ENCODE results near the gene ZMAT5.

ZMAT5 gene

GRCh38 chr22:29769723-29770321, 3.0 kb upstream of the ZMAT5 start:
- Histone ChIP-seq H2AFZ (ENCODE audit: low read length) (no peak overlapping the region), H3K4me3 (ENCODE audit: low read depth, low read length, poor library complexity, severe bottlenecking) (no peak overlapping the region), H3K79me2 (ENCODE audit: insufficient read depth, low read length) (peaks cover 11% of the 10 kb centered on the region), H3K4me2 (ENCODE audit: low read length) (no peak overlapping the region), H3F3A (ENCODE audit: insufficient read depth, low read length) (no peaks in the 10 kb centered on the region), H3K9me3 (ENCODE audit: low read length) (no peaks in the 10 kb centered on the region), H4K20me1 (ENCODE audit: insufficient read depth, low read length) (no peaks in the 10 kb centered on the region), H3K4me1 (ENCODE audit: insufficient read depth, low read length, severe bottlenecking) (peaks cover 22% of the 10 kb centered on the region), H3K9ac (ENCODE audit: low read length) (no peak overlapping the region), H3K27me3 (ENCODE audit: insufficient read depth, low read length) (no peaks in the 10 kb centered on the region), H3K27ac (ENCODE audit: low read depth, low read length, poor library complexity, severe bottlenecking) (no peak overlapping the region), H3K9me2 (ENCODE audit: low read depth, low read length) (no peaks in the 10 kb centered on the region), H3K36me3 (ENCODE audit: insufficient read depth, low read length) (peaks cover 26% of the 10 kb centered on the region)
- TF ChIP-seq CTCF (IDR thresholded peaks at IDR 0.05; ENCODE audit: low read length) (no peak), EZH2 (IDR thresholded peaks at IDR 0.05; ENCODE audit: borderline replicate concordance, low read length) (no peak)

GRCh38 chr22:29768052-29768693, 1.4 kb upstream of the ZMAT5 start:
- no peaks in the 10 kb centered on the region for H3K27me3 ChIP-seq (ENCODE audit: insufficient read depth, low read length)
- no peak overlapping the region for H3K27ac ChIP-seq (ENCODE audit: low read depth, low read length, poor library complexity, severe bottlenecking)
- H3K4me2 ChIP-seq (ENCODE audit: low read length): peak overlapping the region; percentile 79
- peak overlapping the region; percentile 80 for H3K4me3 ChIP-seq (ENCODE audit: low read depth, low read length, poor library complexity, severe bottlenecking)
- no peak for TF ChIP-seq EZH2 (IDR thresholded peaks at IDR 0.05; ENCODE audit: borderline replicate concordance, low read length)
- TF ChIP-seq CTCF (IDR thresholded peaks at IDR 0.05; ENCODE audit: low read length): no peak
- peaks cover 26% of the 10 kb centered on the region for H3K36me3 ChIP-seq (ENCODE audit: insufficient read depth, low read length)
- peaks cover 11% of the 10 kb centered on the region for H3K79me2 ChIP-seq (ENCODE audit: insufficient read depth, low read length)
- H2AFZ ChIP-seq (ENCODE audit: low read length): no peak overlapping the region
- no peaks in the 10 kb centered on the region for H4K20me1 ChIP-seq (ENCODE audit: insufficient read depth, low read length)
- no peaks in the 10 kb centered on the region for H3K9me2 ChIP-seq (ENCODE audit: low read depth, low read length)
- peak overlapping the region; percentile 85 for H3K9ac ChIP-seq (ENCODE audit: low read length)
- H3K4me1 ChIP-seq (ENCODE audit: insufficient read depth, low read length, severe bottlenecking): peaks cover 22% of the 10 kb centered on the region
- no peaks in the 10 kb centered on the region for H3F3A ChIP-seq (ENCODE audit: insufficient read depth, low read length)
- H3K9me3 ChIP-seq (ENCODE audit: low read length): no peaks in the 10 kb centered on the region

- peak within 1 kb of the TSS; percentile 45 for H3K27ac ChIP-seq (ENCODE audit: low read depth, low read length, poor library complexity, severe bottlenecking)
- H3K4me2 ChIP-seq (ENCODE audit: low read length): peak within 1 kb of the TSS; percentile 79
- peaks cover 26% of the 10 kb centered on the region for H3K36me3 ChIP-seq (ENCODE audit: insufficient read depth, low read length)
- no peaks in the 10 kb centered on the region for H3K27me3 ChIP-seq (ENCODE audit: insufficient read depth, low read length)
- H4K20me1 ChIP-seq (ENCODE audit: insufficient read depth, low read length): no peaks in the 10 kb centered on the region
- peak within 1 kb of the TSS; percentile 85 for H3K9ac ChIP-seq (ENCODE audit: low read length)
- H3K79me2 ChIP-seq (ENCODE audit: insufficient read depth, low read length): peaks cover 11% of the 10 kb centered on the region
- 0 out of 2 replicates have a peak within 1 kb of the TSS, but pooled peaks have one; percentile 39 for H2AFZ ChIP-seq (ENCODE audit: low read length)
- no peaks in the 10 kb centered on the region for H3K9me3 ChIP-seq (ENCODE audit: low read length)
- TF ChIP-seq EZH2 (IDR thresholded peaks at IDR 0.05; ENCODE audit: borderline replicate concordance, low read length) (no peak), CTCF (IDR thresholded peaks at IDR 0.05; ENCODE audit: low read length) (no peak)
- H3F3A ChIP-seq (ENCODE audit: insufficient read depth, low read length): no peaks in the 10 kb centered on the region
- H3K4me3 ChIP-seq (ENCODE audit: low read depth, low read length, poor library complexity, severe bottlenecking): peak within 1 kb of the TSS; percentile 80
- peaks cover 22% of the 10 kb centered on the region for H3K4me1 ChIP-seq (ENCODE audit: insufficient read depth, low read length, severe bottlenecking)
- H3K9me2 ChIP-seq (ENCODE audit: low read depth, low read length): no peaks in the 10 kb centered on the region
Observed at GRCh38 chr22:29767171-29768051, 604 bp upstream of the ZMAT5 start, which contains the start of gene UQCR10. Gene UQCR10, plus strand, starts transcription at chr22:29767369. Its CDS starts 30 bp downstream, at chr22:29767399.

Measured in OCI-LY1 (cell line).